ENCODE data around the gene LRRK1.

The LRRK1 gene

GRCh38 chr15:100940767-100941379, 21.7 kb downstream of the LRRK1 start:
- H3K27ac ChIP-seq (ENCODE audit: low read depth, low read length): no peak overlapping the region
- WGBS: 85% methylated on average over 2 of the region's 2 CpGs
- H3K36me3 ChIP-seq (ENCODE audit: insufficient read depth, low read length): no peaks in the 10 kb centered on the region
- no peaks in the 10 kb centered on the region for H3K27me3 ChIP-seq (ENCODE audit: insufficient read depth, low read length)
- no peak overlapping the region for H3K9ac ChIP-seq (ENCODE audit: low read depth, low read length)
- H3K4me1 ChIP-seq (ENCODE audit: insufficient read depth, low read length): no peaks in the 10 kb centered on the region
- H3K4me3 ChIP-seq (ENCODE audit: low read length): no peak overlapping the region
- no peaks in the 10 kb centered on the region for H3K9me3 ChIP-seq (ENCODE audit: insufficient read depth, low read depth, low read length)

- Histone ChIP-seq H3K27ac (ENCODE audit: low read depth, low read length) (no peak overlapping the region), H3K4me3 (ENCODE audit: low read length) (no peak overlapping the region)
Observed at GRCh38 chr15:100941536-100941935, 22.4 kb downstream of the LRRK1 start.

DNA sequence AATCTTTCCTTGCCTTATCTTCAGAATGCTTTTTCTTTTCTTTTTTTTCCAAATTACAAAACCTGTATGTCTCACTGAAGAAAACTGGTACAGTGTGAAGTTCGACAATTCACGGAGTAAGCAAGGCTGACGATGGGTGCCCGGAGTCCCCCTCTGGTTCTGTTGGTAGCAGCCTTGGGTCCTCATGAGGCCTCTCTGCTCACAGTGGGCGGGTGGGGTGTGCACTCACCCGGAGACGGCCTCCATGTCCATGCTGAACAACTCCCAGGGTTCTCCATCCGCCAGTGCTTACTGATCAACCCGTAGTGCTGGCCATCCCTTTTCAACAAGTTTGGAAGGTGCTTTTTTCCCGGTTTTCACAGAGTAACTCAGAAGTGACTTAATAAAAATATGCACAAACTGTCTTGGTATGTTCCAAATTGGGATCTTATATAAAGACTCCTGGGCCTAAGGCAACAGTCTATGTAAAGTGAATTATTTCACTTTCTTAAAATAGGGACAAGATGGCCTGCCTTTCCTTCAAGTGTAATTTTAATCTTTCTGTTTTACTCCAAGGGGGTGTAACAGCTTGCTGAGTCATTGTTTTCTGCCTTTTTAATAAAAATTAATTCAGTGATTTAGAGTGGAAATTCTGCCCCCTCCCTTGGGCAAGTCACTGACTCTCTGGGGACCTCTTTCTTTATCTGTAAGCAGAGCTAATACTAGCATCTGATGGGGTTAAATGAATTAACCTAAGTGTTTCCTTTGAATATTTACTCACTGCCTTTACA, 23.7 kb downstream of the LRRK1 start:
- H3K36me3 ChIP-seq (ENCODE audit: insufficient read depth, low read length): no peaks in the 10 kb centered on the region
- no peaks in the 10 kb centered on the region for H3K4me1 ChIP-seq (ENCODE audit: insufficient read depth, low read length)
- H3K27ac ChIP-seq (ENCODE audit: low read depth, low read length): no peak overlapping the region
- no peak overlapping the region for H3K4me3 ChIP-seq (ENCODE audit: low read length)
- H3K9me3 ChIP-seq (ENCODE audit: insufficient read depth, low read depth, low read length): no peaks in the 10 kb centered on the region
- WGBS: 95% methylated on average over 10 of the region's 10 CpGs
- no peaks in the 10 kb centered on the region for H3K27me3 ChIP-seq (ENCODE audit: insufficient read depth, low read length)
- H3K9ac ChIP-seq (ENCODE audit: low read depth, low read length): no peak overlapping the region

More at GRCh38 chr15:100941536-100941935, 22.4 kb downstream of the LRRK1 start:
- no peaks in the 10 kb centered on the region for H3K36me3 ChIP-seq (ENCODE audit: insufficient read depth, low read length)
- WGBS: 85% methylated on average over 10 of the region's 10 CpGs
- H3K4me1 ChIP-seq (ENCODE audit: insufficient read depth, low read length): no peaks in the 10 kb centered on the region
- no peak overlapping the region for H3K9ac ChIP-seq (ENCODE audit: low read depth, low read length)
- no peaks in the 10 kb centered on the region for H3K27me3 ChIP-seq (ENCODE audit: insufficient read depth, low read length)
- no peaks in the 10 kb centered on the region for H3K9me3 ChIP-seq (ENCODE audit: insufficient read depth, low read depth, low read length)

- no peak overlapping the region for H3K9ac ChIP-seq (ENCODE audit: low read depth, low read length)
- no peaks in the 10 kb centered on the region for H3K36me3 ChIP-seq (ENCODE audit: insufficient read depth, low read length)
- H3K27ac ChIP-seq (ENCODE audit: low read depth, low read length): no peak overlapping the region
- no peaks in the 10 kb centered on the region for H3K9me3 ChIP-seq (ENCODE audit: insufficient read depth, low read depth, low read length)
- H3K27me3 ChIP-seq (ENCODE audit: insufficient read depth, low read length): no peaks in the 10 kb centered on the region
- no peak overlapping the region for H3K4me3 ChIP-seq (ENCODE audit: low read length)
- H3K4me1 ChIP-seq (ENCODE audit: insufficient read depth, low read length): no peaks in the 10 kb centered on the region
- 94% methylated on average over 7 of the region's 7 CpGs for WGBS
Observed at GRCh38 chr15:100944244-100944895, 25.2 kb downstream of the LRRK1 start.

GRCh38 chr15:100944986-100945385, 25.8 kb downstream of the LRRK1 start:
- 95% methylated on average over 6 of the region's 6 CpGs for WGBS
- no peaks in the 10 kb centered on the region for H3K36me3 ChIP-seq (ENCODE audit: insufficient read depth, low read length)

GRCh38 chr15:100947760-100948429, 28.7 kb downstream of the LRRK1 start:
- Histone ChIP-seq H3K9me3 (ENCODE audit: insufficient read depth, low read depth, low read length) (no peaks in the 10 kb centered on the region), H3K4me3 (ENCODE audit: low read length) (no peak overlapping the region), H3K9ac (ENCODE audit: low read depth, low read length) (no peak overlapping the region), H3K27me3 (ENCODE audit: insufficient read depth, low read length) (no peaks in the 10 kb centered on the region), H3K27ac (ENCODE audit: low read depth, low read length) (no peak overlapping the region), H3K4me1 (ENCODE audit: insufficient read depth, low read length) (no peaks in the 10 kb centered on the region), H3K36me3 (ENCODE audit: insufficient read depth, low read length) (no peaks in the 10 kb centered on the region)
- 83% methylated on average over 10 of the region's 10 CpGs for WGBS

More at GRCh38 chr15:100944986-100945385, 25.8 kb downstream of the LRRK1 start:
- no peak overlapping the region for H3K9ac ChIP-seq (ENCODE audit: low read depth, low read length)
- no peak overlapping the region for H3K4me3 ChIP-seq (ENCODE audit: low read length)
- H3K27ac ChIP-seq (ENCODE audit: low read depth, low read length): no peak overlapping the region
- H3K4me1 ChIP-seq (ENCODE audit: insufficient read depth, low read length): no peaks in the 10 kb centered on the region
- no peaks in the 10 kb centered on the region for H3K9me3 ChIP-seq (ENCODE audit: insufficient read depth, low read depth, low read length)
- H3K27me3 ChIP-seq (ENCODE audit: insufficient read depth, low read length): no peaks in the 10 kb centered on the region

- no peaks in the 10 kb centered on the region for H3K27me3 ChIP-seq (ENCODE audit: insufficient read depth, low read length)
- WGBS: no CpG with 5 or more reads among the region's 3 CpGs
- H3K36me3 ChIP-seq (ENCODE audit: insufficient read depth, low read length): no peaks in the 10 kb centered on the region
- H3K4me1 ChIP-seq (ENCODE audit: insufficient read depth, low read length): no peaks in the 10 kb centered on the region
- H3K9me3 ChIP-seq (ENCODE audit: insufficient read depth, low read depth, low read length): no peaks in the 10 kb centered on the region
- no peak overlapping the region for H3K27ac ChIP-seq (ENCODE audit: low read depth, low read length)
- no peak overlapping the region for H3K9ac ChIP-seq (ENCODE audit: low read depth, low read length)
- no peak overlapping the region for H3K4me3 ChIP-seq (ENCODE audit: low read length)
Observed at GRCh38 chr15:100948430-100948762, 29.2 kb downstream of the LRRK1 start.

DNA sequence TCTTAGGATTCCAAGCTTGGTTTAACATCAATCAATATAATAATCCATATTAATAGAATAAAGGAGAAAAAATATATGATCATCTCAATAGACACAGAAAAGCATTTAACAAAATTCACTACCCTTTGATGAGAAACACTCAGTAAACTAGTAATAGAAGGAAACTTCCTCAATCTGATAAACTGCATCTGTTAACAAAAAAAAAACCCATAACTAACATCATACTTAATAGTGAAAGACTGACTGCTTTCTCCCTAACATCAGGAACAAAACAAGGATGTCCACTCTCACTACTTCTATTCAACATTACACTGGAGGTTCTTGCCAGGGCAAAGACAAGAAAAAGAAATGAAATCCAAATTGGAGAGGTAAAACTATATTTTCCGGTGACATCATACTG, 30.5 kb downstream of the LRRK1 start:
- 100% methylated on average over 1 of the region's 1 CpG for WGBS
- Histone ChIP-seq H3K36me3 (ENCODE audit: insufficient read depth, low read length) (no peaks in the 10 kb centered on the region), H3K4me3 (ENCODE audit: low read length) (no peak overlapping the region), H3K4me1 (ENCODE audit: insufficient read depth, low read length) (no peaks in the 10 kb centered on the region), H3K27me3 (ENCODE audit: insufficient read depth, low read length) (no peaks in the 10 kb centered on the region), H3K9ac (ENCODE audit: low read depth, low read length) (no peak overlapping the region), H3K27ac (ENCODE audit: low read depth, low read length) (no peak overlapping the region), H3K9me3 (ENCODE audit: insufficient read depth, low read depth, low read length) (no peaks in the 10 kb centered on the region)

- no peaks in the 10 kb centered on the region for H3K27me3 ChIP-seq (ENCODE audit: insufficient read depth, low read length)
- H3K27ac ChIP-seq (ENCODE audit: low read depth, low read length): no peak overlapping the region
- H3K4me1 ChIP-seq (ENCODE audit: insufficient read depth, low read length): no peaks in the 10 kb centered on the region
Observed at GRCh38 chr15:100951965-100952364, 32.8 kb downstream of the LRRK1 start.

GRCh38 chr15:100952566-100952965, 33.4 kb downstream of the LRRK1 start:
- Histone ChIP-seq H3K9ac (ENCODE audit: low read depth, low read length) (no peak overlapping the region), H3K36me3 (ENCODE audit: insufficient read depth, low read length) (no peaks in the 10 kb centered on the region), H3K4me3 (ENCODE audit: low read length) (no peak overlapping the region), H3K9me3 (ENCODE audit: insufficient read depth, low read depth, low read length) (no peaks in the 10 kb centered on the region), H3K4me1 (ENCODE audit: insufficient read depth, low read length) (no peaks in the 10 kb centered on the region), H3K27ac (ENCODE audit: low read depth, low read length) (no peak overlapping the region), H3K27me3 (ENCODE audit: insufficient read depth, low read length) (no peaks in the 10 kb centered on the region)
- 88% methylated on average over 3 of the region's 3 CpGs for WGBS

More at GRCh38 chr15:100951965-100952364, 32.8 kb downstream of the LRRK1 start:
- Histone ChIP-seq H3K36me3 (ENCODE audit: insufficient read depth, low read length) (no peaks in the 10 kb centered on the region), H3K9me3 (ENCODE audit: insufficient read depth, low read depth, low read length) (no peaks in the 10 kb centered on the region), H3K4me3 (ENCODE audit: low read length) (no peak overlapping the region), H3K9ac (ENCODE audit: low read depth, low read length) (no peak overlapping the region)
- 97% methylated on average over 5 of the region's 5 CpGs for WGBS
